HPDE6-E6E7 (cell line): ENCODE data around the gene CPZ.

ENCODE experiments used
- DNase-seq: peaks from one replicate; pipeline ENCODE4 v3.0.0; 2011; ENCODE audit warnings: missing footprints; ENCODE audit errors: extremely low spot score

CPZ gene

DNA sequence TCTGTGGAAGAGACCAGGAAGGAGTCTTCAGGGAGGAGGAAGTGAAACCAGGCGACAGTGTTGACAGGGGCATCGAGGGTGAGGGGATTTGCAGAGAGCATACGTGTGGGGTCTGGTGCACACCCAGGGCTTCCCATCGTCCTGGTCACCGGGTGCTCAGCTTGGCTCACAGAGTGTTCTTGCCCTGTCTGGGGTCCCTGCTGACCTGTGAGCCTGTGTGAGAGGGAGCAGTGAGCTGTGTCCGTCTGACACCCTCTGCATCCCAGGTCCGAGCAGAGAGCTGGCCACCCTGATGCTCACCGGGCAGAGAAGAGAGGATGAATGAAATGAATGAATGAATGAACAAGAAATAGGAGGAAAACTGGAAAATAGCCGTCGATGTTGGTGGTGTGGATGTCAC lies 46.5 kb downstream of the CPZ start:
- no peak for DNase-seq

DNA sequence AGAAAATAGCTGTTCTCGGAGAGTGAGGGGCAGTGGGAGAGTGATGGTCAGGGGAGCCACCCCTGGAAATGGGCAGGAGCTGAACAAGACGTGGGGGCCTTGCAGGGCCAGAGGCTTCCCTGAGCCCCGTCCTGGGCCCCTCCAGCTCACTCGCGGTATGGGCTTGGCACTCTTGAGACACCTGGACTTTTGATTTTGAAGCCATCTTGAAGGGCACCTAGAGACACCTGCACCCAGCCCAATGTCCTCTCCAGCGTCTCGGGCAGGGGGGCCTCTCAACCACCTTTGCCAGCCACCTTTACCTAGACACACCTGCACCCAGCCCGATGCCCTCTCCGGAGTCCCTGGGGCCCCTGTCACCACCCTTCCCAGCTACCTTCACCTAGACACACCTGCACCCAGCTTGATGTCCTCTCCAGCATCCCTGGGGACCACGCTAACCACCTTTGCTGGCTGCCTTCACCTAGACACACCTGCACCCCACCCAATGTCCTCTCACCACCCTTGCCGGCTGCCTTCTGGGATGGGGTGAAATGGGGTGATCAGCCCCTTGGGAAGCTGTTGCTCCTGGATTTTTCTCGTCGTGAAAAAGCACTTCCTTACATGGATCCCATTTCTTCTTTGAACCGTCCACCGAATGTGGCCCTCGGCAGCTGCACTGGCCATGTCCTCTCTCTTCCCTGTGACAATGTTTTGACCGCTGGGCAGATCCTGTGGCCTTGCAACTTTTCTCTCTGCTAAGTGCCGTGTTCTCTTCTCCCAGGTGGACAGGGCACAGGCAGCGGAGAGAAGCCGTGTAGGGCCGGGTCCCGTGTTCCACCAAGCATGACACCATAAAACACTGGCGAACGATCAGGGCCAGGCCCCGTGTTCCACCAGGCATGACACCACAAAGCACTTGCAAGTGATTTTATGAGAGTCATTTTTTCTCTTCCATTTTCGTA lies 47.5 kb downstream of the CPZ start:
- DNase-seq, result no peak

DNA sequence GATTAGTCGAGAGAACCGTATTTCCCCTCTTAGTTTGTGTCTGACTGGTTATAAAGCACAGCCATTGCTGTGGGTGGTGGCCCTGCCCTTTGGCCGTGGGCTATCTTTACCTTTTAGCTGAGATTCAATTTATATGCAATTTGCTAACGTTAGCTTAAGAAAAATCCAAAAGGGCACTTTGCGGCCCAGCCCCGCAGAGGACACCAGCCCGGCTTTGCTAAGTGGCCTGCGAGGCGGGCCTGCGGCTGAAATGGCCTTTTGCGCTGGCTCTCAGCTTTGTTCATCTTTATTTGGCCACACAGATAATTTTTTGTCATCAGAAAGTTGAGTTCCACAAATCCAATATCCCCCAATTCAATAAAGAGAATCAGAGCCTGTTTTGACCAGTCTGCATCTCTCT lies 48.3 kb downstream of the CPZ start:
- DNase-seq, result no peak

DNA sequence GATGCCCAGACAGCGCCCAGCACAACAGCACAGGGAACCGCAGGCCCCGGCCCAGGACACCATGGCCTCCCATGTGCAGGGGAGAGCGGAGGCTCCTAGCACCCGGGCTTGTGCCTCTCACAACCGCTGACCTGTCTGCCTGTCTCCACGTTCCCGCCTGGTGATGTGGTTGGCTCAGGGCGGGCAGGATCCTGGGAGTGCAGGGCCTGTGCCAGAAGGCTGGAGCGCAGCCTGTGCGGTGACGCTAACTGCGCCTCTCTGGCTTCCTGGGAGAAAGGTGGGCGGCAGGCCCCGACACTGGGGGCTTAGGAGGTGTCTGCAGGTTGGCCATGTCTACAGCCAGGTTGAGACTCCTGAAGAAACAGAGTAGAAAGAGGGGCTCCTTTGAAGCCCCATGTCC lies 48.7 kb downstream of the CPZ start:
- DNase-seq, result no peak

DNA sequence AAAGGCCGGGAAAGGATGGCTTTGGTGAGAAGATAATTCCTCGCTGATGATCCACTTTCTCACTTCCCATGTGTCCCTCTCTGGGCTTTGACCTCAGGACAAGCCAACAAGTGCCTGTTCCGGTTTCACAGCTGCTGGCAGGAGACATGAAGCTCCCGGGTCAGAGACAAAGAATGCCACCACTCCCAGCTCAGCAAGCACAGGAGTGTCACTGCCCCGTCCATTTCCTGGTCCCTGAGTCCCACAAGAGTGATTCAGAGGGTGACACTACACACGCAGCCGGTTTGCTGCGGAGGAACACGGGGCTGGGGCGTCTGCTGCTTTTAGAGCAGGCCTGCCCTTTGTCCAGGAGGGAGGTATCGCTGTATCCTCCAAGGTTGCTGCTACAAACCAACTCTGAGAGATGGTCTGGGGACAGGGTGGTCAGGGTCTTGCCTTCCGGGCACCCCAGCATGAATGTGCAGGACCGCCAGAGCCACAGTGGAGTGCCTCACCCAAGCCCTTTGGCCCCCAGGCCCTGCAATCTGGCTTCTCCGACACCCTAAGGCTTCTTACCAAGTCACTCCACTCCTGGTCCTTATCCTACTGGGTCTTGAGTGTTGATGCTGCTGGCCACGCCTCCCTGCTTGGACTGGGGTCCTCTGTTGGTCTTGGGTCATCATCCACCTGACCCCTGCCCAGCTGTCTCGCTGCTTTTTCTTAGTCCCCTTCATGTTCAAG lies 49.5 kb downstream of the CPZ start:
- DNase-seq, result no peak

DNA sequence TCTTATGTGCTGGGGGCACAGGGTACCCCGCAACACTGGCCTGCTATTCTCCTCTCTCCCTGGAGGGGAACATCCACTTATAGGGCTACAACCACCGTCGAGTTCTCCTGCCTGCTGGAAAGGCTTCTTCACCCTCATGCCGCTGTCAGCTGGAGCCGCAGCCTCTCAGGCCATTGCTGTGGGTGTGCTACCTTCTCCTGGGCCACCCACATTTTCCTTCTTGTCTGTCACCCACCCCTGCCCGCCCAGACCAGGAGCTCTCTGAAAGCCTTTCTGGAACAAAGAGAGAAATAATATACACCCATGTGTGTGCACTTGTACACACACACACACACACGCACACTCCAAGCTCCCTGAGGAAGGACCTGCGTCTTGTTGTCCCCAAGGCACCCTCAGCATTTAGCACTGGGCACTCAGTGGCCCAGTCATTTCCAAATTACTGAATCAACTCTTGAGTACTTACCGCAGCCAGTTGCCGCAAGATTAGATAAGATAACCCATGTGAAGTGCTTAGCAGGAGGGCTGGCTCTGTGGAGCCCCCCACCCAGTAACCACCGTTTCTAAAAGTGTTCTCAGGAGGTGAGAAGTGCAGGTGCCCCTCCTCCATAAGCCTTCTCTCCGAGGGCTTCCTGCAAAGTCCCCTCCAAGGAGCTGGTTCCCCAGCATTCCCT lies 50.2 kb downstream of the CPZ start:
- no peak for DNase-seq

DNA sequence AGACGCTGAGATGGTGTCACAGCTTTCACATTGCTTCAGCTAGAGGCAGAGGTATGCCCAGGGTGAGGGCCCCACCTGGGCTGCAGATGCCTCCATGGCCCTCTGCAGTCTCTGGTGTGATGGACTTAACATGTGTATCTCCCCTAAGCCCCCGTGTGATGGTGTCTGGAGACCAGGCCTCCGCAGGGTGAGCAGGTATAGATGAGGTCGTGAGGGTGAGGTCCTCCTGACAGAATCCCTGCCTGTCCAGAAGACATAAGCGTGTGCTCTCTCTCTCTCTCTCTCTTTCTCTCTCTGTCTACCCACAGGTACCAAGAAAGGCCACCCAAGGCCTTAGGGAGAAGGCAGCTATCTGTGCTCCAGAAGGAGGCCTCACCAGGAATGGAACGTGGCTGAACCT lies 50.9 kb downstream of the CPZ start:
- DNase-seq, result no peak

DNA sequence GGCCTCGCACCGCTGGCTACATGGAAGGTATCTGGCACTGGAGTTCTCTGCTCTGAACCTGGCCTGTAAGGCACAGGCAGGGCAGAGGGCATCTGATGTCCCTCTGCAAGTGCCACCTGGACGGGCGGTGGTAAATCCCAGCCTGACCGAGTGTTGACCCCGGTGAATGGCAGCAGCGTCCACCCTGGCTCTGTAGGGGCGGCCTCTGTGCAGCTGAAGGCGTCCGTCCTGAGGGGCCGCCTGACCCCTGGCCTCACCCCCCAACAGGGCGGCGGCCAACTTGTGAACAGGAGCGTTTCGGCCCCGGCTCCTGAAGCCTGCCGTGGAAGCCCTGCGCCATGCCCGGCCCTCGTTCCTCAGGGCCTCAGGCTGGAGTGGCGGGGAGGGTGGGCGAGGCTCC lies 51.4 kb downstream of the CPZ start:
- DNase-seq, result no peak

DNA sequence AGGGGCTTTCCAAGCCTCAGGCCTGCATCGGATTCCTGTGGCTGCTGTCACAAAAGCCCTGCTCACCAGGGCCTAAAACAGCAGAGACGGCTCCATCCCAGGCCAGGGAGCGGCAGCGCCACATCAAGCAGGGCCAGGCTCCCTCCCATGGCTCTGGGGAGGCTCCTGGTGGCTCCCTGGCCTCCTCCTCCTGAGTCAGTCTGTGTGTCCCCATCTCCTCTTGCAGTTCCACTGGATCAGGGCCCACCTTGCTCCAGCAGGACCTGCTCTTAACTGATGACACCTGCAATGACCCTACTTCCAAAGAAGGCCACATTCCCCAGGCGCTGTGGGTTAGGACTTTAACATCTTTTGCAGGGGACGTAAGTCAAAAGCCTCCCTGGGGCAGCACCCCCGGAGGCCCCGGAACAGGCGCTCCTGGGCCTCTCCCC lies 51.9 kb downstream of the CPZ start:
- no peak for DNase-seq

DNA sequence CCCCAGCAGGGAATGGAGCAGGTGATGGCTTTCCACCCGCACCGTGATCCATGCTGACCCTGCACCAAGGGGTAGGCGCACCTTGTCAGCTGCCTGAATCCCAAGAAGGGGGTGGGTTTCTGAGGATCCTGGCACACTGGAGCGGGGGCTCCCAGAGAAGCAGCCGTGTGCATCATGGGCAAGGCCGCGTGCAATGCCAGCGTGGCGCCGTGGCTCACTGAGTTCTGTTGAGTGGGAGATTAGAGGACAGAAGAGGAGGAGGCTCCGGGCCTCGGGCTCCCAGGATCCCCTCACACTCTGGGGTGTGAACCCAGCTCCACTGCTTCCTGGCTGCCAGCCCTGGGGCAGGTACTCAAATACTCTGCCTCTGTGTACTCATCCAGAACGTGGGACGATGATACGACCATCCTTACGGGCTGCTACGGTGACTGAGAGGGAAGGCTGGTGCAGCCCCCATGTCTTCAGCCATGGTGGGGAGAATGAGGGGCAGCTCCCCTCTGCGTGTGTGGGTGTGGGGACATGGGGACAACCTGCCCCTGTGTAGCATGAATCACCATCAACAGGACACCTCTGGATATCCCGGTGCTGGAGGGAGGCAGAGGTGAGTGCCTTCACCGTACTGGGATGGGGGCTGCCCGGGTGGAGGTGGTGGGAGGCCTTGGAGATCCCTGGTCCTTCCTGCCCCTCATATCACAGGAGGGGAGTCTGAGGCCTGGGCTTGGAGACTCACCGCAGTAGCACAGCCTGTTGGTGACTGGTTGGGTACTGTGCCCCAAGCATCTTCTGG lies 52.6 kb downstream of the CPZ start:
- no peak for DNase-seq

DNA sequence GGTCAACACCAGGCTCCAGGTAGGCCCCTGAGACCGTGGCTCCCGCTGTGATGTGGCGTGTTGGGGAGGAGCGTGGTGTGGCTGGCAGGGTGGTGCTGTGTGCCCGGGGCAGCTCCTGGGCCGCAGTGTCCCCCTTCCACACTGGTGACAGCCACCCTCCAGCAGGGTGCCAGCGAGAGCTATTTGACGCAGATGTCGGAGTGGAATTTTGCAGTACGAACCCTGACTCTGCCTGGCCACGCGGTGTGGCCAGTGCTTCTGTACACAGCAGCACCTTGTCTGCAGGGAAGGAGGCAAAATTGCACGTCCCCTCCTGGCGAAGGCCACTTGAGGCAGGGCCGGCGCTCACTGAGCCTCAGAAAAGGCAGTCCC lies 53.2 kb downstream of the CPZ start:
- no peak for DNase-seq

DNA sequence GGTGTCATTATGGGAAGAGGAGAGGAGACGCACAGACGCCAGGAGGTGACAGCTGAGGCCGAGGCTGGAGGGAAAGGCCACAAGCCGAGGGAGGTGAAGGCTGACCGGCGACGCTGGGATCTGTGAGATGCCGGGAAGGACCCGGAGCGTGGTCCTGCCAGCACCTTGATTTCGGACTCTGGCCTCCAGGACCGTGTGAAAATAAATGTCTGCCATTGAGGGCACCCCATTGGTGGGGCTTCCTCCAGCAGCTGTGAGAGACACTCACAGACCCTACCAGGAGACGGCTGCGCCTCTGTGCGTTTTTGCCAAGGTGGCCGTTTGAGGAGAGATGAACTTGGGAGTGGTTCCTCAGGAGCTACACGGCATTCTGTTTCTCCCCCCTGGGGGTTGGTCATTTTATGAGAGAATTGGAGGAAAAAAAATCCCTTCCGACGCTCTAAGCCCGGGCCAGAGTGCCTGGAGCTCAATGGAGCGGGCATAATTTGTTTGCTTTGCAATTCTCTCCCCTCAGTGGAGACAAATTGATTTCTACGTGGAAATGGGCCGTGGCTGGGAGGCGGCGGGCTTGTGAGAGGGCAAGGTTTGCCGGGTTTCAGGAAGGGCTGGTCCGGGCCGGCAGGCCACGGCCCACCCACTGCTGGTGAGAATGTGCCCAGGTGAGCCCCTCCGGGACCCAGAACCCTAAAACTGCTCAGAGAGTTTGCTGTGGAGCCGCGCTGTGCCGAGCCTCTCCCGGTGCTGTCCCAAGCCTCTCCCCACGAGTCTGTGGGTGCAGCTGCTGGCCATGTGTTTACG lies 53.9 kb downstream of the CPZ start:
- no peak for DNase-seq

DNA sequence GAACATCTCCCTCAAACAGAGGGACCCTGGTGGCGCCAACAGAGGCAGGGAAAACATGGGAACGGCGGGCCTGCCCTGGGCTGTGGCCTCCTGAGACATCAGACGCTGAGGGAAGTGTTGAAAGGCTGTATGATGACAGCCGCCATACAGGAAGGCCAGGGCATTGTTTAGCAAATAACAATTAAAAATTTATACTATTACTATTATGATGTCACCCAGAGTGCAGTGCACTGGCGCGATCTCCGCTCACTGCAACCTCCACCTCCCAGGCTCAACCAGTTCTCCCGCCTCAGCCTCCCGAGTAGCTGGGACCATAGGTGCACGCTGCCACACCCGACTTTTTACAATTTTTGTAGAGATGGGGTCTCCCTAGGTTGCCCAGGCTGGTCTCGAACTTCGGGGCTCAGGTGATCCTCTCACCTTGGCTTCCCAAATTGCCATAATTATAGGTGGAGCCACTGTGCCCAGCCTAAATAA lies 54.6 kb downstream of the CPZ start:
- no peak for DNase-seq

DNA sequence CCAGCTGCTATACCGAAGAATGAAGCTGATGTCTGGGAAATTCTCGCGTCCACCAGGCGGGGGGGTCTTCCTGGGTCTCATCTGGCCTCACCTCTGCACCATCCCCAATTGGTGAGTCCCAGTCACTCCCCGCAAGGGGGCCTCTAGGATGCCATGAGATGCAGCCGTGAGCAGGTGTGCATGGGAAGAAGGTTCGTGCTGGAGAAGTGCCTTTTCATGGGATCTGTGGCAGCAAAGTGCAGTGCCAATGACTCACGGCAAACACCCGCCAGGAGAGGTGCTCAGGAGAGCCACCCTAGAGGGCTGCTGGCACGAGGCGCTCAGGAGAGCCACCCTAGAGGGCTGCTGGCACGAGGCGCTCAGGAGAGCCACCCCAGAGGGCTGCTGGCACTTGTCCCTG lies 55.1 kb downstream of the CPZ start:
- no peak for DNase-seq

DNA sequence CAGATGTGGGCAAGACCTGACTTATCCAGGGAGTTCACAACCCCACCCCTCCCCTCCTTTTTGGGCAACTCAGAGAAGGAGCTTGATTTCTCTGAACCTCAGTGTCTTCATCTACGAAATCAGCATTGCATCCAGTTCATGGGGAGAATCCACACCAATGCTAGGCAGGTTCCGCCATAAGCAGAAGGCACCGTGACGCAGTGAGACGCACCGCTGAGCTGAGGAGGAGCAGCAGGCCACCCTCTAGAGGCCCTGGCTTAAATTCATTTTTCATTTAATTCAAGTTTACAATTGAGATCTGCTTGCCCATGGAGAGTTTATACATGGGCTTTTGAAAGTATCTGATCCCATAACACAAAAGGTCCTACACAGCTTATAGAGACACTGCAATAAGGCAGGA lies 55.7 kb downstream of the CPZ start:
- no peak for DNase-seq

DNA sequence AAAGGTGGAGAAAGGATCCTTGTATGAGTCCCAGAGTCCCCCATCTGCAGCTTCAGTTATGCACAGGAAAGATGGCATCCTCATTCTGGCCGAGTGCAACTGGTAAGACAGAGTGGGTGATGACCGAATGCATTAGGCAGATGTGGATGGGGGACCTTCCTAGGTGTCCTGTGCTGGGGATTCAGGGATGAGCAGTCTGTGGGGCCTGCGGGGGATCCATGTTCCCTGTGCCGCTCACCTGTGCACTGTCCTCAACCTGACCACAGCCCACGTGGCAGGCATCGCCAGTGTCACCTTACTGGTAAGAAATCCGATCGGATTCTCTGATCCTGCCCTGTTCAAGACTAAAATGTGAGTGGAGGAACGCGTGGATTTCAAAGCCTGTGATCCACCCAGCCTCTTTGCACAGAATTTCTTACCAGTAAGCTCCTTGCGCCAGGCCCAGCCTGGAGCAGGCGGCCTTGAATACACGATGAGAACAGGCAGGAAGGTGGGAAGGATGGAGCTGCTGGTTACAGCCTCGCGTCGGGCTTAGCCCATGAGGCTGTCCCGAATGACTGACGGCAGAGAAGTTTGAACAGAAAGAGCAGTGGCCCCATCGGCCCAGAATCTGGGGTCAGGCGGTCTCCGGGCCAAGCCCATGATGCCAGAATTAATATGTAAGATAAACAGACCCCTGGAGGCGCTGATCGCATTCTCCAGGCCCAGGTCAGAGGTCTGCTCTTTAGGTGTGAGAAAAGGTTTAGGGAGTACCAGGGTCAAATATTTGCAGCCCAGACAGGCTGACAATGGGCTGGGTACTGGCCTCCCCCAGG lies 56.5 kb downstream of the CPZ start:
- DNase-seq, result no peak

DNA sequence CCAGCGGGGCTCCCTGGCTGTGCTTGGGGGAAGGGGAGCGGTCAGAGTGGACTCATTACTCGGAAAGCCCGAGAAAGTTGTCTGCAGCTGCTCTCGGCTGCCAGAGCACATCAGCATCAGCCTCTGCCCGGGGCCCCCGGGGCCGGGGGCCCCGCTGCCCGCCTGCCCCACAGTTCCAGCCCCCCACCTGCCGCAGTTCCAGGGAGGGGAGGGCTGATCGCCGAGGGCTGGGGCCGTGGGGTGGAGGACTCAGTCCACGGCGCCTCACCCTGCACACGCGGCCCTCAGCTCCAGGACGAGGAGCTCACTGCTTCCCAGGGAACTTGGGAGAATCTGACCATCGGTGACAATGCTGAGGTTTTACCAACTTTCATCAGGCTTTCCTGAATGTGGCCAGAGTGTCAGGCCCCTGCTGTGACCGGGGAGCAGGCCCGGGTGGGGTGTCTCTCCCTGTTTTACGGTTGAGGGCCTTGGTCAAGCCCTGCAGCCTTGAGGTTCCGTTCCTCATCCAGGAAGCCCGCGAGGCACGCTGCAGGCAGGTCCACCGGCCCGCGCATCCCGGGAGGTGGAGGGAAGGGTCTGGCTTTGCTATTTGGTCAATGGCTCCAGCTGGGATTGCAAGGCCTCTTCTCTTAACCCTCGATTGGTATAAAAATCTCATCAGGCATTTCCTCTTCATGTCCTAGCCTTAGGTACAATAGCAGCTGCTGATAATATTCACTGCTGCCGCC lies 57.2 kb downstream of the CPZ start:
- no peak for DNase-seq

DNA sequence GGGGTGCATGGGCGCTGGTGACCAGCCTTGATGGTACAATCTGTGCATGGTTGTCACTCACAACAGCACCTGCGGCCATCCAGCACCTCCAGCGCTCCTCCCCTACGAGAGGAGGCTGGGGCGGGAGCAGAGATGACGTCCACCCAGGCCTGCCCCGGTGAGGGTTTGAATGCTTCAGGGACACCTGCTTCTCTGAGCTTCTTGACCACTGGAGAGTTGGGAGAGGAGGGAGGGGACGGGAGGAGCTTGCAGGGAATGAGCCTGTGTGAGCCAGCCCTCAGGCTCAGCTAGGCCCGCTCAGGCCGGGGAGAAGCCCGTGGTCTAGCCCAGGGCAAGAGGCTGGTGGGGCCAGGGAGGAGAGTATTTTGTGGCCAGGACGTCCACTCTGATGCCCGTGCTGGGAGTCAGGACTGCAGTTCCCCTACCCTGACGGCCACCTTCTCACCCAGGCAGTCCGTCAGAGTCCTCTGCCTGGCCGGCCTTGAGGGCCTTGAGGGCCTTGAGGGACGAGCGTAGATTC lies 59.2 kb downstream of the CPZ start:
- DNase-seq, result no peak
